ENCODE data around the gene ZNF683.
"Not testable (repeated sequence)": the region's sequence is repeated elsewhere in the genome, so short reads cannot be mapped to it uniquely, and the experiment has no call there.

Gene ZNF683
- total RNA-seq = 0.08 to 1.1 (median 0.65) reads per million in 4 donors

DNA sequence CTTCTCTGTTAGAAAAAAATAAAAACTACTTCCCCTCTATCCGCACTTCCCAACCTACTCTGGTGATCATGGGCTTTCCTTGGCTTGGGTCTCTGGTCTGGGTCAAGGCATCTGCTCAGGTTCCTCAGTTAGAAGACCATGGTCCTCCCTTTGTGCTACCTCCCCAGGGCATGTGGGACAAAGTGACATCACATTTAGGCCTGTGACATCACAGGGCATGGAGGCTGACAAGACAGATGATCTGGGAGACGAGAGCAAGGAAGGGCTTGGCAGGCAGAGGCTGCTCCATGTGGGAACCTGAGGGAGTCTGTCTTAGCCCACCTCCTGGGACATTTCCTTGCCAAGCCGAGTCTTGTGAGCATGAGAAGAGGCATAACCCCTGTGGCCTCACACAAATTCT, at the start of gene ZNF683:
Gene ZNF683, minus strand, starts transcription at position 140 of the 400 bp plus-strand sequence. CDS start 4,179 bp downstream, outside the sequence.
- not testable (repeated sequence) for DNase-seq

- no peak for DNase-seq
These were observed 46.9 kb upstream of the ZNF683 start for GRCh38 chr1:26419494-26419893.

- no peak for DNase-seq
These were observed 46.4 kb upstream of the ZNF683 start for GRCh38 chr1:26418865-26419349.

GRCh38 chr1:26417111-26417759, 44.7 kb upstream of the ZNF683 start:
- peak; percentile 60 to 83 (median 76) for DNase-seq

GRCh38 chr1:26413031-26413430, 40.5 kb upstream of the ZNF683 start:
- no peak for DNase-seq

DNA sequence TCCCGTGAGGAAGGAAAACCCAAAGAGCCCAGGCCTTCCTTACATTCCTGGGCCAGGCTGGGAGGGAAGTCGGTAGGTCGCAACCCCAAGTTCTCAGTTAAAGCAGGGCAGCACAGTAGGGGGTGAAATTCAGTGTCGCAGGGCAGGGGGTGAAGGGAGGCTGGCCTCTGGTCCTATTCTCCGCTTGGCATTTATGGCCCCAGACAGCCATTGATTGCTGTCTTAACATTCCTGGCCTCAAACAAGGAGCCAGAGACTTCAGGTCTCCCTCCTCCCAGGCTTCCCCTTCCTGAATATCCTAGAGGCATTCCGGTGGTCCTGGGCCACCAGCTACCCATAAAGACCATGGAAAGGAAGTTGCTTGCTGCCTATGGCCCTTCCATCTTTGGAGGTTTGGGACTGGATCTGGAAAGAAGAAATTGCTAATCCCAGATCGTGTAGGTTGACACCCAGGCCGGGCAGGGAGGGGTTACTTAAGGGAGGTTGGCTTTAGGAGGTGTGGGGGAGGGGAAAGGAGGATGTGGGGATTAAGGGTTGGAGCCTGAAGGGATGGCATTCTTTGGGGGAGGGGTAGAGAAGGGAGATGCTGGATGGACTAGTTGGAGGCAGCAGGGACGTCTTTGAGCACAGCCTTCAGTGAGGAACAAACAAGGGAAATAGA, 39.8 kb upstream of the ZNF683 start:
- DNase-seq = no peak

- DNase-seq = no peak
These were observed 39.1 kb upstream of the ZNF683 start for GRCh38 chr1:26411624-26412074.

DNA sequence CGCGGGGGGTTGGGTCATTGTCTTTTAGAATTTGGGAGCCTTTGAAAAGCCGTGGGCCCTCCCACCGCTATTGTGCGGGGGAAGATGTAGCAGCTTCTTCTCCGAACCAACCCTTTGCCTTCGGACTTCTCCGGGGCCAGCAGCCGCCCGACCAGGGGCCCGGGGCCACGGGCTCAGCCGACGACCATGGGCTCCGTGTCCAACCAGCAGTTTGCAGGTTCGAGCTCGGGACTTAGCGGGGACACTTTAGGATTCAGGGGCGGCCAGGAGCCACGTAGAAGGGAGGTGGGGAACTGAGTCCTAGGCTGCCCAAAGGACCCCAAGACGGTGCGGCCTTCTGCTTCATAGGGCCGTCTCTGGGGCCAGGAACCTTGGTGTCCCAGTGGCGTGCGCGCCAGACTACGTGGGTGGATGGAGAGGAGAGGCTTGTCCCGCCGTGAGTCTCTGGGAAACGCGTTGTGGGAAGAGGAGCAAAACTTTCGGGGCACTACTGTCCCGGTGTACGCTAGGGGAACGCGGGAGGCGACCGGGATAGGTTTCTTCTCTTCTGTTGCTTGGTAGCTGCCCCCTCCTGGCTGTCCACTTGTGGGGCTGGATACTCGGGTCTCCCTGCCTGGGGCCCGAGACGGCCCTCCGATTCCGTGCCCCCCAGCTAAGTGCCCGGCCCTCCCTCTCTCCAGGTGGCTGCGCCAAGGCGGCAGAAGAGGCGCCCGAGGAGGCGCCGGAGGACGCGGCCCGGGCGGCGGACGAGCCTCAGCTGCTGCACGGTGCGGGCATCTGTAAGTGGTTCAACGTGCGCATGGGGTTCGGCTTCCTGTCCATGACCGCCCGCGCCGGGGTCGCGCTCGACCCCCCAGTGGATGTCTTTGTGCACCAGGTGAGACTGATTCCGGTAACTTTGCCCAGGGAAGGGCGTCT, 38.4 kb upstream of the ZNF683 start, which contains the start of gene LIN28A:
Gene LIN28A, plus strand, starts transcription at position 112 of the 918 bp plus-strand sequence. Its CDS starts 75 bp downstream, at position 187.
- no peak for DNase-seq

DNA sequence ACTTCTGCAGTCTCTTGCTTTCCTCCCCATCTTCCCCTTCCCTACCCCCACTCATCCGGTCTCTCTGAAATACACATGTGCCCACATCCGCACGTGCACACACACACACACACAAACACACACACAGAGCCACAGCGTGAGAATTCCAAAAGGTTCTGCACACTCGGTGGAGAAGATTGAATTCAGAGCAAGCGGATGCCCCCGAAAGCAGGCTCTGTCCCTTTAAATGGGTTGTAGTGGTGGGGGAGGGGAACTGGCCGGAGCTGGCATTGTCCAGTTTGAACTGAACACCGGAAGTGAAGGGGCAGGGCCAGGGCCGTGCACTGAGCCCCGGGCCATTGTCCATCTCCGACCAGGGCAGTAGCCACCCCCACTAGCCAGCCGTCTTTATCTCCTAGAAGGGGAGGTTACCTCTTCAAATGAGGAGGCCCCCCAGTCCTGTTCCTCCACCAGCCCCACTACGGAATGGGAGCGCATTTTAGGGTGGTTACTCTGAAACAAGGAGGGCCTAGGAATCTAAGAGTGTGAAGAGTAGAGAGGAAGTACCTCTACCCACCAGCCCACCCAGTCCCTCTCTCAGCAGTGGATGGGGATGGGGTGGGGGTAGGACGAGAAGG, 36.7 kb upstream of the ZNF683 start:
- DNase-seq = peak in 1 of 5 donors; percentile 26

- peak; percentile 46 to 79 (median 65) for DNase-seq
These were observed 36.1 kb upstream of the ZNF683 start for GRCh38 chr1:26408604-26409003.

DNA sequence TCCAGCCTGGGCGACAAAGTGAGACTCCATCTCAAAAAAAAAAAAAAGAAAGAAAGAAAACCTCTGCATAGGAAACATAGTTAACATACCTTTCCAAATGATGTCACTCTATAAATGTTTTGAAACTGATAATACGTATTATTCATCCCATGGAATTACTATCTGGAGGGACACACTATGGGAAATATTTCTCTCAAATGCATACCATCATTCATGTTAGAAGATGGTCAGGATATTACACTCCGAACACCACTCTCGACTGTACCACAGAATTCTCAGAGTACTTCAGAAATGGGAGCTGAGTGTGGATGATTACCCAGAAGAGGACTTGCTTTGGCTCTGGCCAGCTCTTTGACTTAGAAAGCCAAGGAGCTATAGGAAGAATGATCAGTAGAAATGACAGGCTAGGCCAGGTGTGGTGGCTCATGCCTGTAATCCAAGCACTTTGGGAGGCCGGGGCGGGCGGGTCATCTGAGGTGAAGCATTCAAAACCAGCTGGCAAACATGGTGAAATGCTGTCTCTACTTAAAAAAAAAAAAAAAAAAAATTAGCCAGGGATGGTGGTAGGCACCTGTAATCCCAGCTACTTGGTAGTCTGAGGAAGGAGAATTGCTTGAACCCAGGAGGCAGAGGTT, 32.8 kb upstream of the ZNF683 start:
- no peak for DNase-seq

DNA sequence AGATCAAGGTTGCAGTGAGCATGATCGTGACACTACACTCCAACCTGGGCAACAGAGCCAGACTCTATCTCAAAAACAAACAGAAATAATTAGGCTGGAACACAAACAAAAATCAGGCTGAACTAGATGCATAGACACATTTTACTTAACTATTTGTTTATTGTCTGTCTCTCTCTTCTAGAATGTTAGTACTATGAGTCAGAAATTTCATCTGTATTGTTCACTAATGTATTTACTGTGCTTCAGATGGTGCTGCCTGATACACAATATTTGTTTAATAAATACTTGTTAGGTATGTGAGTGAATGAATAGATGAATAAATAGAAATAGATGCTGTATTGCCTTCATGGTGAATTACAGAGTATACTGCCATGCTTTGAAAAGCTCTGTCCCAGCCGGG, 32.1 kb upstream of the ZNF683 start:
- DNase-seq = no peak

DNA sequence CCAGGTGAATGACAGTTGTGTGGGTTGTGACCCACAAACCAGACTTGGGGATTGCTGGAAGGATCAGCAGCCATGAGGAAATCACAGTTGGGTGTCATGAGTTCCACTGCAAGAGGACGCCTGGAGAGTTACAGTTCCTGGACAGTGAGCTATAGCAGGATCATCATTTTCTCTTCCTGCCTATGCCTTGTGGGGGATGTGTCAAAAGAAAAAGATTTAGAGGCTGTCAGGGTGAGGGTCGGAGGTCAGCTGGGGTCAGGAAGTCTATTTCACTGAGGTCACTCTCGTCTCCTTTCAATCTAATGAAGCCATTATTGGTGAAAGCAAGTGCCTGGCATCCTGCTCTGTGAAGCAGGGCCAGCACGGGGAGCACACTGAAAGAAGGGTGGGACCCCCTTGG, 31.1 kb upstream of the ZNF683 start:
- no peak for DNase-seq

DNA sequence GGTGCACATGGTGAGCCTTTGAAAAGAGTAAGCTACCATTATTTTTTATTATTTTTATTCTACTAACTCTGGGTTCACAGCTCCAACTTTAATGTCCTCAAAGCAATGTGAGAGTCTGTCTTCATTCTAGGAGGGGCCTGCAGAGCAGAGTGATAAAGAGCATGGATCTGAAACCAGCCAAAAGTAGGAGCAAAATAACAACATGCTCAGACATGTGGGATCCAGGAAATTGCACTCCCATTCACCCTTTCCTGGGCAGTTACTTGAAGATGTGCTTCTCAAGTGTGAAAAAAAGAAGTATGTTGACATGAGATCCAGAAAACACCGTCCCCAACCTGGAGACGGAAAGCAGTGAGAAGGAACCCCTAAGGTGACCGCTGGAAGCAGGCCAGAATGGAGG, 29.3 kb upstream of the ZNF683 start:
- DNase-seq = no peak

DNA sequence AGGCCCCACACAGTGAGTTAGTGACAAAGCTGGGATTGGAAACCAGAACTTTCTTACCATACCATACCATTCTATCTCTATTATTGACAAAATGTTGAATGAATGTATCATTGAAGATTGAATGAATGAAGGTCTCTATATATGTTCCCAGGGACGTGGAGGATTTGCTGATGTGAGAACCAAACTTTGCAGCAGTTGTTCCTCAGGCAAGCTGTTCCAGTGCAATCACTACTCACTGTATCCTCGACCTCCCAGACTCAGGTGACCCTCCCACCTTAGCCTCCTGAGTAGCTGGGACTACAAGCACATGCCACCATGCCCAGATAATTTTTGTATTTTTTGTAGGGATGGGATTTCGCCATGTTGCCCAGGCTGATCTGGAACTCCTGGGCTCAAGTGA, 26.5 kb upstream of the ZNF683 start:
- DNase-seq = no peak

- no peak for DNase-seq
These were observed 23.2 kb upstream of the ZNF683 start for GRCh38 chr1:26395754-26396153.

DNA sequence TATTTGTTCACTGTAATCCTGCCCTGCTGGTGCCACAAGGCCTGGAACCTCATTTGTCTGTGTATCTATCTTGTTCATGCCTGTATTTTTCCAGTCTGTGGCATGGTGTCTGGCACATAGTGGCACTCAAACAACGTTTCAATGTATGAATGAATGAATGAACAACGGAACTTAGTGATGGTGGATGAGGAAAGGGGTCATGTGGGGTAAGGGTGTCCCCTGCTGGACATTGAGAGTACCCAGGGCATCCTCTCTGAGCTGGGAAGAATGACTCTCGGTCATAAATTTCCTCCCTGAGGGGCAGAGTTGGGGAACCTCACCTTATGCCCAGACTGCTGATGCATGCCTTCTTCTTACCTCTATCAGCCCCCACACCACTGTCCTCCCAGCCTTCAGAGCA, 18.9 kb upstream of the ZNF683 start:
- peak in 4 of 5 donors; percentile 28 to 61 (median 40) for DNase-seq

DNA sequence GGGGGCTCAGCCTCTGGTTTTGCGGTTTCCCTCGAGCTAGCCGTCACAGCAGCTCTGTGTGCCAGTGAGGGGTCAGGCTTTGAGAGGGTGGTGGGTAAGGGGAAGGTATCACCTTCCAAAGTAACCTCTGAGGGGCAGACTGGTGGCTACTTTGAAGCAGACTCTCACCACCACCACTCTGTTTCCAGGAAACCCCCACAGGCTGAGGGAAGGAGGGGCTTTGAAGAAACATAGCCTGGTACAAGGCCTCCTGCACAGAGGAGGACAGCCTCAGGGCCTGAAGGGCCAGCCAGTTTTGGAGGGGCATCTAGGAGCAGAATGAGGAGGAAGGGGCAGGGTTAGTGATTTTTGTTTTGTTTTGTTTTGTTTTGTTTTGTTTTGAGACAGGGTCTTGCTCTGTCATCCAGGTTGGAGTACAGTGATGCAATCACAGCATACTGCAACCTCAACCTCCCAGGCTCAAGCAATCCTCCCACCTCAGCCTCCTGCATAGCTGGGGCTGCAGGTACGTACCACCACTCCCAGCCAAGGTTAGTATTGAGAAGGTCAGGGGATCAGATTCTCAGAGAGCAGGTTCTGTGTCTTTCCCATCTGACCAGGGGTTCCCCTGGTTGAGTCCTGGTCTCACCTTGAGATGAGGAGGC, 17.2 kb upstream of the ZNF683 start:
- no peak for DNase-seq

DNA sequence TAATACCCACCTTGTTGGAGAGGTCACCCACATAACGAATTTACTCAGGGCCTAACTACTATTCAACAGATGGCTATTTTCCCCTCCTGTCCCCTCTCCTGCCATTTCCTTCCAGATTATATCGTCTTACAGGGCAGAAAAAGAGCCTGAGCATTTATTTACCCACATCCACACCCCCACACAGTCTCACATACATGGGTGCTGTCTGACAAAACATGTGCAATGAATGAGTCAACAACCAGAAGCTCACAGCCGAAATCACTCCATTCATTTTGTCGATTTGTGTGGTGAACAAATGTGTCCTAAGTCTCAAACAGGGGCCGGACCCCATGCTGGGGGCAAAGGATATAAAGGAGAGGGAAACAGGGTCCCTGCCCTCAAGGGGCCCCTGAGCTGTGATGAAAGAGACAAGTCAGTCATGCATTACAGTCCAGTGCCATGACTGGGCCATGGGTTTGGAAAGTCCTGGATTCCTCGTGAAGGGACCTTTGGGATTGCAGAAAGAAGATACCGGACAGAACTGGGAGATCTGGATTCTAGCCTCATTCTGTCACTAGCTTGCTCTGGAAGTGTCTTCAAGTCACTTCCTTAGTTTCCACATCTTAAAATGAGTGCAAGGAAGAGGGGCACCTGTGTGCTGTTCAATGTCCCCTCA, 16.4 kb upstream of the ZNF683 start:
- DNase-seq = no peak

DNA sequence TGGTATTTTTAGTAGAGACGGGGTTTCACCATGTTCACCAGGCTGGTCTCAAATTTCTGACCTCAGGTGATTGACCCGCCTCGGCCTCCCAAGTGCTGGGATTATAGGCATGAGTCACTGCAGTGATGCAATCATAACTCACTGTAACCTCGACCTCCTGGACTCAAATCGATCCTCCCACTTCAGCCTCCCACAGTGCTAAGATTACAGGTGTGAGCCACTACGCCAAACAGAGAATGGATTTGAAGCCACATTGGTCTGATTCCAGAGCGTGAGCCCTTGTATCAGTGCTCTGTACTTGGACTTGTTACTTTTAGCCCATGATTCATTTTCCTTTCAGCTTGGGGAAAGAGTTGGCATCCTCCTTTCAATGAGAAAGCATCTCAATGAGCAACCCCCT, 14.9 kb upstream of the ZNF683 start:
- no peak for DNase-seq

GRCh38 chr1:26385063-26385462, 12.5 kb upstream of the ZNF683 start:
- not testable (repeated sequence) for DNase-seq

All from T-helper 1 cell (primary cell).